Measurements from ENCODE around the gene LARGE1.

LARGE1 gene

GRCh38 chr22:33477120-33478111 lies 442.9 kb downstream of the LARGE1 start:
- DNase-seq (ENCODE audit: low read depth), result no peak
- no peaks in the 10 kb centered on the region for H3K27me3 ChIP-seq (replicated peaks; ENCODE audit: control insufficient read depth, insufficient read depth, low read length)
- no peaks in the 10 kb centered on the region for H3K36me3 ChIP-seq (ENCODE audit: control insufficient read depth, insufficient read depth, low read length, severe bottlenecking)
- no peaks in the 10 kb centered on the region for H3K9me3 ChIP-seq (ENCODE audit: control insufficient read depth, low read length)
- H3K9ac ChIP-seq (ENCODE audit: low read length), result no peak overlapping the region
- no peak overlapping the region for H3K4me3 ChIP-seq (ENCODE audit: low read length)
- no peaks in the 10 kb centered on the region for H3K4me1 ChIP-seq (ENCODE audit: control insufficient read depth, insufficient read depth, low read length)

GRCh38 chr22:33476716-33477115 lies 443.6 kb downstream of the LARGE1 start:
- H3K9me3 ChIP-seq (ENCODE audit: control insufficient read depth, low read length), result no peaks in the 10 kb centered on the region
- H3K4me1 ChIP-seq (ENCODE audit: control insufficient read depth, insufficient read depth, low read length), result no peaks in the 10 kb centered on the region
- H3K36me3 ChIP-seq (ENCODE audit: control insufficient read depth, insufficient read depth, low read length, severe bottlenecking), result no peaks in the 10 kb centered on the region
- H3K27me3 ChIP-seq (replicated peaks; ENCODE audit: control insufficient read depth, insufficient read depth, low read length), result no peaks in the 10 kb centered on the region
- no peak overlapping the region for H3K9ac ChIP-seq (ENCODE audit: low read length)
- DNase-seq (ENCODE audit: low read depth), result peak; percentile 45
- H3K4me3 ChIP-seq (ENCODE audit: low read length), result no peak overlapping the region

- Histone ChIP-seq H3K9me3 (ENCODE audit: control insufficient read depth, low read length) (no peaks in the 10 kb centered on the region), H3K4me1 (ENCODE audit: control insufficient read depth, insufficient read depth, low read length) (no peaks in the 10 kb centered on the region), H3K36me3 (ENCODE audit: control insufficient read depth, insufficient read depth, low read length, severe bottlenecking) (no peaks in the 10 kb centered on the region), H3K9ac (ENCODE audit: low read length) (no peak overlapping the region), H3K27me3 (replicated peaks; ENCODE audit: control insufficient read depth, insufficient read depth, low read length) (no peaks in the 10 kb centered on the region), H3K4me3 (ENCODE audit: low read length) (no peak overlapping the region)
- DNase-seq (ENCODE audit: low read depth), result no peak
These were observed 444.1 kb downstream of the LARGE1 start for GRCh38 chr22:33476206-33476605.

GRCh38 chr22:33474587-33474986 lies 445.7 kb downstream of the LARGE1 start:
- no peaks in the 10 kb centered on the region for H3K9me3 ChIP-seq (ENCODE audit: control insufficient read depth, low read length)
- H3K4me1 ChIP-seq (ENCODE audit: control insufficient read depth, insufficient read depth, low read length), result no peaks in the 10 kb centered on the region
- no peak for DNase-seq (ENCODE audit: low read depth)
- no peaks in the 10 kb centered on the region for H3K36me3 ChIP-seq (ENCODE audit: control insufficient read depth, insufficient read depth, low read length, severe bottlenecking)
- H3K27me3 ChIP-seq (replicated peaks; ENCODE audit: control insufficient read depth, insufficient read depth, low read length), result no peaks in the 10 kb centered on the region
- H3K9ac ChIP-seq (ENCODE audit: low read length), result no peak overlapping the region
- no peak overlapping the region for H3K4me3 ChIP-seq (ENCODE audit: low read length)

GRCh38 chr22:33472462-33473344 lies 447.6 kb downstream of the LARGE1 start:
- Histone ChIP-seq H3K4me3 (ENCODE audit: low read length) (no peak overlapping the region), H3K27me3 (replicated peaks; ENCODE audit: control insufficient read depth, insufficient read depth, low read length) (no peaks in the 10 kb centered on the region), H3K36me3 (ENCODE audit: control insufficient read depth, insufficient read depth, low read length, severe bottlenecking) (no peaks in the 10 kb centered on the region), H3K4me1 (ENCODE audit: control insufficient read depth, insufficient read depth, low read length) (no peaks in the 10 kb centered on the region), H3K9me3 (ENCODE audit: control insufficient read depth, low read length) (no peaks in the 10 kb centered on the region), H3K9ac (ENCODE audit: low read length) (no peak overlapping the region)
- peak; percentile 29 for DNase-seq (ENCODE audit: low read depth)

GRCh38 chr22:33470456-33470855 lies 449.8 kb downstream of the LARGE1 start:
- Histone ChIP-seq H3K4me3 (ENCODE audit: low read length) (no peak overlapping the region), H3K9me3 (ENCODE audit: control insufficient read depth, low read length) (no peaks in the 10 kb centered on the region), H3K9ac (ENCODE audit: low read length) (no peak overlapping the region), H3K4me1 (ENCODE audit: control insufficient read depth, insufficient read depth, low read length) (no peaks in the 10 kb centered on the region), H3K36me3 (ENCODE audit: control insufficient read depth, insufficient read depth, low read length, severe bottlenecking) (no peaks in the 10 kb centered on the region), H3K27me3 (replicated peaks; ENCODE audit: control insufficient read depth, insufficient read depth, low read length) (no peaks in the 10 kb centered on the region)
- no peak for DNase-seq (ENCODE audit: low read depth)

GRCh38 chr22:33467620-33468095 lies 452.6 kb downstream of the LARGE1 start:
- H3K27me3 ChIP-seq (replicated peaks; ENCODE audit: control insufficient read depth, insufficient read depth, low read length), result no peaks in the 10 kb centered on the region
- H3K9ac ChIP-seq (ENCODE audit: low read length), result no peak overlapping the region
- no peaks in the 10 kb centered on the region for H3K36me3 ChIP-seq (ENCODE audit: control insufficient read depth, insufficient read depth, low read length, severe bottlenecking)
- H3K4me1 ChIP-seq (ENCODE audit: control insufficient read depth, insufficient read depth, low read length), result no peaks in the 10 kb centered on the region
- peak; percentile 29 for DNase-seq (ENCODE audit: low read depth)
- H3K9me3 ChIP-seq (ENCODE audit: control insufficient read depth, low read length), result no peaks in the 10 kb centered on the region
- H3K4me3 ChIP-seq (ENCODE audit: low read length), result no peak overlapping the region

GRCh38 chr22:33467080-33467479 lies 453.2 kb downstream of the LARGE1 start:
- H3K27me3 ChIP-seq (replicated peaks; ENCODE audit: control insufficient read depth, insufficient read depth, low read length), result no peaks in the 10 kb centered on the region
- no peak for DNase-seq (ENCODE audit: low read depth)
- peaks cover 2% of the 10 kb centered on the region for H3K9me3 ChIP-seq (ENCODE audit: control insufficient read depth, low read length)
- H3K4me3 ChIP-seq (ENCODE audit: low read length), result no peak overlapping the region
- no peaks in the 10 kb centered on the region for H3K4me1 ChIP-seq (ENCODE audit: control insufficient read depth, insufficient read depth, low read length)
- H3K9ac ChIP-seq (ENCODE audit: low read length), result no peak overlapping the region
- H3K36me3 ChIP-seq (ENCODE audit: control insufficient read depth, insufficient read depth, low read length, severe bottlenecking), result no peaks in the 10 kb centered on the region

- Histone ChIP-seq H3K4me3 (ENCODE audit: low read length) (no peak overlapping the region), H3K4me1 (ENCODE audit: control insufficient read depth, insufficient read depth, low read length) (no peaks in the 10 kb centered on the region), H3K9ac (ENCODE audit: low read length) (no peak overlapping the region), H3K36me3 (ENCODE audit: control insufficient read depth, insufficient read depth, low read length, severe bottlenecking) (no peaks in the 10 kb centered on the region), H3K27me3 (replicated peaks; ENCODE audit: control insufficient read depth, insufficient read depth, low read length) (no peaks in the 10 kb centered on the region), H3K9me3 (ENCODE audit: control insufficient read depth, low read length) (peaks cover 8% of the 10 kb centered on the region)
- DNase-seq (ENCODE audit: low read depth), result no peak
These were observed 454.7 kb downstream of the LARGE1 start for GRCh38 chr22:33465554-33465953.

- Histone ChIP-seq H3K4me3 (ENCODE audit: low read length) (no peak overlapping the region), H3K9me3 (ENCODE audit: control insufficient read depth, low read length) (peaks cover 8% of the 10 kb centered on the region), H3K4me1 (ENCODE audit: control insufficient read depth, insufficient read depth, low read length) (no peaks in the 10 kb centered on the region), H3K27me3 (replicated peaks; ENCODE audit: control insufficient read depth, insufficient read depth, low read length) (no peaks in the 10 kb centered on the region), H3K9ac (ENCODE audit: low read length) (no peak overlapping the region), H3K36me3 (ENCODE audit: control insufficient read depth, insufficient read depth, low read length, severe bottlenecking) (no peaks in the 10 kb centered on the region)
- DNase-seq (ENCODE audit: low read depth), result no peak
These were observed 455.6 kb downstream of the LARGE1 start for GRCh38 chr22:33464698-33465097.

Data from adipocyte (in vitro differentiated cells).